Liver (tissue), 9 donors: Measurements from ENCODE around the gene C3. TPM values are rescaled to one million over a fixed set of nuclear protein-coding genes. Genes with fewer than 3 reads are reported as not detected.

Experiments
- DNase-seq: peaks from one replicate; pipeline ENCODE4 v3.0.0-alpha.2; 2017; ENCODE audit warnings: low spot score
- H3K27ac ChIP-seq, 2 donors: one replicate each; pipeline ENCODE4 v1.7.0; 2013; ENCODE audit warnings: inconsistent platforms in 2 of 2, low read length in 2 of 2, control low read depth in 1 of 2, low read depth in 1 of 2, mild to moderate bottlenecking in 1 of 2
- H3K27me3 ChIP-seq, 4 donors: one replicate each; pipeline versions ENCODE4 v1.6.1 to v1.7.0; 2013; ENCODE audit warnings: low read length in 3 of 4, inconsistent platforms in 1 of 4, mild to moderate bottlenecking in 1 of 4, moderate library complexity in 1 of 4; ENCODE audit not compliant: control insufficient read depth in 4 of 4, insufficient read depth in 4 of 4
- H3K36me3 ChIP-seq, 4 donors: one replicate each; pipeline versions ENCODE4 v1.6.1 to v1.7.0; 2013; ENCODE audit warnings: low read length in 3 of 4, mild to moderate bottlenecking in 3 of 4, low read depth in 1 of 4, moderate library complexity in 1 of 4; ENCODE audit not compliant: control insufficient read depth in 4 of 4, insufficient read depth in 3 of 4
- H3K4me1 ChIP-seq, 4 donors: one replicate each; pipeline versions ENCODE4 v1.6.1 to v1.7.0; 2013; ENCODE audit warnings: low read length in 3 of 4, mild to moderate bottlenecking in 3 of 4, moderate library complexity in 1 of 4; ENCODE audit not compliant: control insufficient read depth in 4 of 4, insufficient read depth in 4 of 4
- H3K4me3 ChIP-seq, 3 donors: one replicate each; pipeline versions ENCODE4 v1.6.1 to v1.7.0; 2013; ENCODE audit warnings: low read length in 3 of 3, control low read depth in 1 of 3, low read depth in 1 of 3, mild to moderate bottlenecking in 1 of 3
- H3K9ac ChIP-seq, 2 donors: one replicate each; pipeline ENCODE4 v1.7.0; 2013; ENCODE audit warnings: low read length in 2 of 2, mild to moderate bottlenecking in 2 of 2, moderate library complexity in 2 of 2, control low read depth in 1 of 2, low read depth in 1 of 2
- H3K9me3 ChIP-seq, 4 donors: one replicate each; pipeline versions ENCODE4 v1.6.1 to v1.7.0; 2013; ENCODE audit warnings: low read length in 3 of 4; ENCODE audit not compliant: control insufficient read depth in 4 of 4
- ATF3 ChIP-seq: IDR thresholded peaks from 2 replicates; pipeline ENCODE4 v1.6.1; 2016; ENCODE audit warnings: antibody characterized with exemption
- CTCF ChIP-seq: fragments of 150-350 bp; IDR thresholded peaks from 2 replicates; pipeline ENCODE4 v1.5.1; 2017; ENCODE audit warnings: improper control_type of control experiment, low read depth, low read length; ENCODE audit not compliant: missing input control
- EGR1 ChIP-seq, 2 donors: IDR thresholded peaks; 2 replicates each; pipeline ENCODE4 v1.6.1; 2016 to 2018; ENCODE audit warnings: antibody characterized with exemption in 2 of 2, low read depth in 2 of 2
- GABPA ChIP-seq, 2 donors: IDR thresholded peaks in 1 of 2; conservative IDR thresholded peaks in 1 of 2; 2 replicates each; pipeline ENCODE4 v1.6.1; 2016; ENCODE audit warnings: antibody characterized with exemption in 2 of 2, mild to moderate bottlenecking in 1 of 2, moderate library complexity in 1 of 2
- HNF4A ChIP-seq, 2 donors: conservative IDR thresholded peaks; 2 replicates each; pipeline ENCODE4 v1.6.1; 2016; ENCODE audit warnings: antibody characterized with exemption in 2 of 2, mild to moderate bottlenecking in 2 of 2
- NR2F2 ChIP-seq: IDR thresholded peaks from 2 replicates; pipeline ENCODE4 v1.6.1; 2016; ENCODE audit warnings: antibody characterized with exemption
- RAD21 ChIP-seq, 2 donors: IDR thresholded peaks; 2 replicates each; pipeline ENCODE4 v1.6.1; 2016; ENCODE audit warnings: antibody characterized with exemption in 2 of 2, mild to moderate bottlenecking in 2 of 2
- RXRA ChIP-seq, 2 donors: IDR thresholded peaks; 2 replicates each; pipeline ENCODE4 v1.6.1; 2017 to 2018; ENCODE audit warnings: antibody characterized with exemption in 2 of 2, mild to moderate bottlenecking in 1 of 2
- SP1 ChIP-seq: IDR thresholded peaks from 2 replicates; pipeline ENCODE4 v1.6.1; 2018; ENCODE audit warnings: antibody characterized with exemption, mild to moderate bottlenecking
- TAF1 ChIP-seq: conservative IDR thresholded peaks from 2 replicates; pipeline ENCODE4 v1.6.1; 2016; ENCODE audit warnings: antibody characterized with exemption, mild to moderate bottlenecking
- ZBTB33 ChIP-seq: IDR thresholded peaks from 2 replicates; pipeline ENCODE4 v1.6.1; 2016; ENCODE audit warnings: antibody characterized with exemption
- WGBS: extraction: QIAGEN DNeasy Blood & Tissue Kit; methylation state at CpG from one replicate; pipeline ENCODE4 v1.1.7; 2013; 5-methylcytosine and 5-hydroxymethylcytosine counted together
- polyA plus RNA-seq, 2 donors: library from polyadenylated mRNA; stranded (reverse) in 1 of 2; unstranded in 1 of 2; fragments of 200-250 nt in 1 of 2; fragments of >200 nt in 1 of 2; fragmentation: Nextera tagmentation in 1 of 2; extraction: Ambion mirVana in 1 of 2; gene quantifications; one replicate each; pipeline versions ENCODE4 v1.2.1 to v1.2.3, GENCODE V29; 2013 to 2015
- total RNA-seq, 2 donors: library from RNA; depleted of rRNA; stranded (reverse); fragments of >200 nt; gene quantifications; one replicate each; pipeline ENCODE4 v1.2.3, GENCODE V29; 2014
- donor health status: healthy.
- donor health status: healthy.
- donor health status: healthy.
- donor health status: healthy.
- donor health status: healthy.

The C3 gene
- total and polyA plus RNA-seq, 4 donors = 4,543 to 9,349 (median 8,015) TPM

GRCh38 chr19:6769006-6769619 is 48.7 kb upstream of the C3 start:
- H3K9me3 ChIP-seq = no peaks in the 10 kb centered on the region
- 54% methylated on average over 11 of the region's 11 CpGs for WGBS
- peaks cover 12 to 26% (median 19%) of the 10 kb centered on the region in 4 donors for H3K4me1 ChIP-seq
- H3K36me3 ChIP-seq = no peaks in the 10 kb centered on the region
- no peak overlapping the region for H3K9ac ChIP-seq
- no peak for DNase-seq
- no peaks in the 10 kb centered on the region for H3K27me3 ChIP-seq
- TF ChIP-seq EGR1 (IDR thresholded peaks at IDR 0.05; ENCODE audit: low read depth in 2 of 2) (no peak), RAD21 (IDR thresholded peaks at IDR 0.05) (peak; percentile 48 to 75), CTCF (peak; percentile 15)
- no peak overlapping the region for H3K27ac ChIP-seq
- H3K4me3 ChIP-seq = no peak overlapping the region

GRCh38 chr19:6768236-6768785 is 47.9 kb upstream of the C3 start:
- 54% methylated on average over 8 of the region's 8 CpGs for WGBS
- Histone ChIP-seq H3K4me1 (peaks cover 12 to 26% (median 19%) of the 10 kb centered on the region in 4 donors), H3K27me3 (no peaks in the 10 kb centered on the region), H3K27ac (peak overlapping the region; percentile 34 to 57), H3K36me3 (no peaks in the 10 kb centered on the region), H3K4me3 (peak overlapping the region in 1 of 3 donors; percentile 36), H3K9ac (no peak overlapping the region), H3K9me3 (no peaks in the 10 kb centered on the region)
- DNase-seq = no peak
- TF ChIP-seq CTCF (no peak), GABPA (IDR thresholded peaks at IDR 0.05 in 1 of 2, conservative IDR thresholded peaks at IDR 0.05 in 1 of 2) (no peak), NR2F2 (no peak), TAF1 (no peak)

GRCh38 chr19:6767357-6768235 is 47.1 kb upstream of the C3 start, which contains the start of gene SH2D3A:
TSS of gene SH2D3A (minus strand) at chr19:6767435. CDS start at chr19:6763748, 3,687 bp downstream.
- DNase-seq = peak; percentile 67
- TF ChIP-seq CTCF = no peak
- TF ChIP-seq ATF3 = no peak
- no peak for TF ChIP-seq ZBTB33
- peak; percentile 39 for TF ChIP-seq SP1
- no peak for TF ChIP-seq TAF1
- no peak for TF ChIP-seq RXRA (IDR thresholded peaks at IDR 0.05)
- no peak for TF ChIP-seq HNF4A (conservative IDR thresholded peaks at IDR 0.05)

More at GRCh38 chr19:6767357-6768235, 47.1 kb upstream of the C3 start, which contains the start of gene SH2D3A:
- 4% methylated on average over 47 of the region's 47 CpGs for WGBS
- no peaks in the 10 kb centered on the region for H3K9me3 ChIP-seq
- H3K9ac ChIP-seq = peak within 1 kb of the TSS in 1 of 2 donors; percentile 25
- H3K27me3 ChIP-seq = no peaks in the 10 kb centered on the region
- peaks cover 12 to 26% (median 19%) of the 10 kb centered on the region in 4 donors for H3K4me1 ChIP-seq
- H3K4me3 ChIP-seq = peak within 1 kb of the TSS in 2 of 3 donors; percentile 13 to 36
- H3K27ac ChIP-seq = peak within 1 kb of the TSS; percentile 34 to 57
- no peaks in the 10 kb centered on the region for H3K36me3 ChIP-seq
